ENCODE data around the gene CCR2.

DNA sequence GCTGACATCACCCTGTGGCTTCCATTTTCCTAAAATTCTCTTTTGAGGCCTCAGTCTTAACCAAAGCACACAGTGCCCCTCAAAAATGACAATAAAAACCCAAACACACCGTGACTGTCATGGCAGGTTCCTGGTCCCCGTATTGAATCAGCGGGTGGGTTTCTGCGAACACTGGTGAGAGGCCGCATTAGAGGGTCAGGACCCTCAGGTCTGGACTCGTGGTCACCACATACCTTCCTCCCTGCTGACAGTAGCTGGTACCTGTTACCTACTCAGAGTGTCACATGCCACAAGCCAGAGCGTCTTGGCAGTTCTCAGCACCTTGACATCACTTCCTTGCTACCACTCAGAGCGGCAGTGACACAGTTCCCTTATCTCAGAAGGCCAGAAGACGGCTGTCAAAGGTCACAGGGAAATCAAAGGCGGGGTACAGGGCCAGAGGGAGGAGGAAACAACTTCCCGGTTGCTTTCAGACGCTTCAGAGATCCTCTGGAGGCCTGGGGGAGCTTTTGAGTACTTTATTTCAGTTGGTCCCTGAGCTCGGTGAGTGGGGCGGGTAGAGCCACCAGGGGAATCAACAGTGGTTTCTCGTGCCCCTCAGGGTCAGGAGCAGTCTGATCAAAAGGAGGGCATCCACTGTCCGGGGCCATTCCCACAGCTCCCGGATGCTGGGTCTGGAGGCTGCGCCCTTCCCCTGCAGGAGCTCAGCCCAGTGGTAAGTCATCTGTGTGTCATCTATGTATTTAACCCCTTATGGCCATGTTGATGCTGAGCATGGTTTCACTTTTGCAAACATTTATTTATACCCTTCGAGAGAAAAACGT lies 53.1 kb downstream of the CCR2 start, which contains the start of the genes CCR5AS and CCRL2:
- TF ChIP-seq, protein P1, sequence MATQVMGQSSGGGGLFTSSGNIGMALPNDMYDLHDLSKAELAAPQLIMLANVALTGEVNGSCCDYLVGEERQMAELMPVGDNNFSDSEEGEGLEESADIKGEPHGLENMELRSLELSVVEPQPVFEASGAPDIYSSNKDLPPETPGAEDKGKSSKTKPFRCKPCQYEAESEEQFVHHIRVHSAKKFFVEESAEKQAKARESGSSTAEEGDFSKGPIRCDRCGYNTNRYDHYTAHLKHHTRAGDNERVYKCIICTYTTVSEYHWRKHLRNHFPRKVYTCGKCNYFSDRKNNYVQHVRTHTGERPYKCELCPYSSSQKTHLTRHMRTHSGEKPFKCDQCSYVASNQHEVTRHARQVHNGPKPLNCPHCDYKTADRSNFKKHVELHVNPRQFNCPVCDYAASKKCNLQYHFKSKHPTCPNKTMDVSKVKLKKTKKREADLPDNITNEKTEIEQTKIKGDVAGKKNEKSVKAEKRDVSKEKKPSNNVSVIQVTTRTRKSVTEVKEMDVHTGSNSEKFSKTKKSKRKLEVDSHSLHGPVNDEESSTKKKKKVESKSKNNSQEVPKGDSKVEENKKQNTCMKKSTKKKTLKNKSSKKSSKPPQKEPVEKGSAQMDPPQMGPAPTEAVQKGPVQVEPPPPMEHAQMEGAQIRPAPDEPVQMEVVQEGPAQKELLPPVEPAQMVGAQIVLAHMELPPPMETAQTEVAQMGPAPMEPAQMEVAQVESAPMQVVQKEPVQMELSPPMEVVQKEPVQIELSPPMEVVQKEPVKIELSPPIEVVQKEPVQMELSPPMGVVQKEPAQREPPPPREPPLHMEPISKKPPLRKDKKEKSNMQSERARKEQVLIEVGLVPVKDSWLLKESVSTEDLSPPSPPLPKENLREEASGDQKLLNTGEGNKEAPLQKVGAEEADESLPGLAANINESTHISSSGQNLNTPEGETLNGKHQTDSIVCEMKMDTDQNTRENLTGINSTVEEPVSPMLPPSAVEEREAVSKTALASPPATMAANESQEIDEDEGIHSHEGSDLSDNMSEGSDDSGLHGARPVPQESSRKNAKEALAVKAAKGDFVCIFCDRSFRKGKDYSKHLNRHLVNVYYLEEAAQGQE (IDR thresholded peaks at IDR 0.05; ENCODE audit: low read depth) = no peak
- TF ChIP-seq EP300 (IDR thresholded peaks at IDR 0.05; ENCODE audit: borderline replicate concordance) (no peak), RAD21 (IDR thresholded peaks at IDR 0.05; ENCODE audit: low read depth) (no peak), YY1 (IDR thresholded peaks at IDR 0.05; ENCODE audit: low read depth) (no peak), FOXM1 (IDR thresholded peaks at IDR 0.05; ENCODE audit: borderline replicate concordance, low read depth) (no peak), NFIC (IDR thresholded peaks at IDR 0.05) (no peak), TAF1 (IDR thresholded peaks at IDR 0.05; ENCODE audit: low read depth) (no peak), CREB1 (IDR thresholded peaks at IDR 0.05; ENCODE audit: low read depth) (no peak), EGR1 (IDR thresholded peaks at IDR 0.05) (no peak)
- TF ChIP-seq, protein P2, sequence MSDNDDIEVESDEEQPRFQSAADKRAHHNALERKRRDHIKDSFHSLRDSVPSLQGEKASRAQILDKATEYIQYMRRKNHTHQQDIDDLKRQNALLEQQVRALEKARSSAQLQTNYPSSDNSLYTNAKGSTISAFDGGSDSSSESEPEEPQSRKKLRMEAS (IDR thresholded peaks at IDR 0.05) = no peak

Measured in Ishikawa (cell line).